Osteoblast (primary cell): ENCODE measurements around the gene OTOP1. TPM values are rescaled to one million over a fixed set of nuclear protein-coding genes. Genes with fewer than 3 reads are reported as not detected.

Source experiments
- DNase-seq: peaks from one replicate; pipeline ENCODE4 v3.0.0; 2011; ENCODE audit warnings: low spot score, mixed read lengths; ENCODE audit not compliant: insufficient read length; ENCODE audit errors: missing footprints
- H2AFZ ChIP-seq: 2 replicates; pipeline ENCODE4 v1.6.0; 2011; ENCODE audit warnings: mild to moderate bottlenecking, low read length
- H3K27ac ChIP-seq: 2 replicates; pipeline ENCODE4 v1.5.1; 2011; ENCODE audit warnings: mild to moderate bottlenecking, low read depth, low read length, moderate library complexity
- H3K27me3 ChIP-seq: 2 replicates; pipeline ENCODE4 v1.6.0; 2012; ENCODE audit warnings: mild to moderate bottlenecking, control low read depth, inconsistent platforms, low read length, moderate library complexity; ENCODE audit not compliant: insufficient read depth
- H3K36me3 ChIP-seq: 2 replicates; pipeline ENCODE4 v1.5.1; 2011; ENCODE audit warnings: mild to moderate bottlenecking, low read length, control low read depth, moderate library complexity; ENCODE audit not compliant: insufficient read depth
- H3K4me1 ChIP-seq: 2 replicates; pipeline ENCODE4 v1.5.1; 2011; ENCODE audit warnings: mild to moderate bottlenecking, low read length, control low read depth, moderate library complexity; ENCODE audit not compliant: insufficient read depth
- H3K4me2 ChIP-seq: 2 replicates; pipeline ENCODE4 v1.6.0; 2011; ENCODE audit warnings: mild to moderate bottlenecking, low read length; ENCODE audit not compliant: insufficient read depth
- H3K4me3 ChIP-seq: fragments of 200-600 bp; sonication (generic); 3 replicates; pipeline ENCODE4 v1.5.1; 2012; ENCODE audit warnings: mild to moderate bottlenecking, low read length, inconsistent platforms; ENCODE audit not compliant: insufficient read depth
- H3K79me2 ChIP-seq: 2 replicates; pipeline ENCODE4 v1.6.0; 2012; ENCODE audit warnings: mild to moderate bottlenecking, low read length, control low read depth, inconsistent platforms; ENCODE audit not compliant: insufficient read depth
- H3K9me3 ChIP-seq: 2 replicates; pipeline ENCODE4 v1.5.1; 2011; ENCODE audit warnings: low read depth, low read length, control low read depth
- H4K20me1 ChIP-seq: 2 replicates; pipeline ENCODE4 v1.6.0; 2012; ENCODE audit warnings: mild to moderate bottlenecking, low read length, control low read depth; ENCODE audit not compliant: insufficient read depth
- CTCF ChIP-seq: IDR thresholded peaks from 2 replicates; pipeline ENCODE4 v1.5.1; 2011; ENCODE audit warnings: mild to moderate bottlenecking, low read depth, low read length, moderate library complexity; ENCODE audit errors: extremely low read depth
- total RNA-seq: library from RNA; depleted of rRNA; stranded (reverse); fragments of >200 nt; gene quantifications from 2 replicates; pipeline ENCODE4 v1.2.3, GENCODE V29; 2012

The OTOP1 gene
- total RNA-seq: not detected in 2 replicates

GRCh38 chr4:4226606-4227438, at the start of gene OTOP1:
OTOP1 (minus strand) TSS chr4:4226929; CDS start chr4:4226864, 65 bp downstream.
- Histone ChIP-seq H3K4me2 (no peak within 1 kb of the TSS), H2AFZ (no peak within 1 kb of the TSS), H3K4me3 (no peak within 1 kb of the TSS), H3K27me3 (peaks cover 43% of the 10 kb centered on the region), H3K79me2 (no peaks in the 10 kb centered on the region), H3K27ac (no peak within 1 kb of the TSS), H3K36me3 (no peaks in the 10 kb centered on the region), H4K20me1 (no peaks in the 10 kb centered on the region), H3K9me3 (no peaks in the 10 kb centered on the region), H3K4me1 (no peaks in the 10 kb centered on the region)
- DNase-seq: peak; percentile 54
- TF ChIP-seq CTCF: no peak

DNA sequence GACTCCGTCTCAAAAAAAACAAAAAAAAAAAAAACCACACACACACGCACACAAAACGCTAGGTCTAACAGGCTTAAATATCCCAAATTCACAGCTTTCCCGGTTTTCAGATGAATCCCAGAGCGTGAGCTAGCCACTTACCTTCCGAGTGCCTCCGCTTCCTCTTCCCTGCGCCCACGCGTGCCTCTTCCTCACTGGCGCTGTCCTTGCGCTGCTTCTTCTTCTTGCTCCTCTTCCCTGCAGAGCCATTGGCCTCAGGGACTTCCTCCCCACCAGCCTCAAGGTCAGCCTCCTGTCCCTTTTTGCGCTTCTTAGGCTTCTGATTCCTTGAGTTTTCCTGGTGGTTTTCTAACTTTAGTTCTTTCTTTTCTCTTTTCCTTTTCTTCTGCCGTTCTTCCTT, 47.5 kb upstream of the OTOP1 start:
- no peaks in the 10 kb centered on the region for H3K27me3 ChIP-seq
- H3K27ac ChIP-seq: no peak overlapping the region
- no peaks in the 10 kb centered on the region for H4K20me1 ChIP-seq
- no peak overlapping the region for H3K4me3 ChIP-seq
- no peak overlapping the region for H3K4me2 ChIP-seq
- no peaks in the 10 kb centered on the region for H3K9me3 ChIP-seq
- no peak for DNase-seq
- H2AFZ ChIP-seq: no peak overlapping the region
- H3K4me1 ChIP-seq: no peaks in the 10 kb centered on the region
- no peak for TF ChIP-seq CTCF
- no peaks in the 10 kb centered on the region for H3K79me2 ChIP-seq
- H3K36me3 ChIP-seq: peaks cover 61% of the 10 kb centered on the region

DNA sequence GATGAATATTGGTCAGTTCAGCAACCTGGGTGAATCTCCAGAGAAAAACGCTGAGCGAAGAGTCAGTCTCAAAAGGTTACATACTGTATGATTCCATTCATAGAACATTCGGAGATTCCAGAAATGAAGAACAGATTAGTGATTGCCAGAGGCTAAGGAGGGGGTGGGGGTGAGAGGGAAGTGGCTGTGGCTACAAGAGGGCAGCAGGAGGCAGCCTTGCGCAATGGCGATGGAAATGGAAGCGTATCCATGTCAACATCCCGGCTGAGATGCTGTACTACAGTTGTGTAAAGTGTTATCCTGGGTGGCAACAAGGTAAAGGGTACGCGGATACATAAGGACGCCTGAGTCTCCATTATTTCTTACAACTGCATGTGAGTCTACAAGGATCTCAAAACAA, 45.2 kb upstream of the OTOP1 start:
- Histone ChIP-seq H4K20me1 (no peaks in the 10 kb centered on the region), H3K27me3 (no peaks in the 10 kb centered on the region), H3K4me1 (no peaks in the 10 kb centered on the region), H3K36me3 (peaks cover 46% of the 10 kb centered on the region), H3K4me2 (no peak overlapping the region), H3K4me3 (no peak overlapping the region), H3K27ac (no peak overlapping the region), H3K79me2 (no peaks in the 10 kb centered on the region), H3K9me3 (no peaks in the 10 kb centered on the region), H2AFZ (no peak overlapping the region)
- no peak for TF ChIP-seq CTCF
- no peak for DNase-seq

- Histone ChIP-seq H3K36me3 (peaks cover 46% of the 10 kb centered on the region), H3K9me3 (no peaks in the 10 kb centered on the region), H4K20me1 (no peaks in the 10 kb centered on the region), H3K4me1 (no peaks in the 10 kb centered on the region), H3K79me2 (no peaks in the 10 kb centered on the region), H2AFZ (no peak overlapping the region), H3K4me3 (no peak overlapping the region), H3K4me2 (no peak overlapping the region), H3K27me3 (no peaks in the 10 kb centered on the region), H3K27ac (no peak overlapping the region)
- TF ChIP-seq CTCF: no peak
- no peak for DNase-seq
Measured at GRCh38 chr4:4270529-4270928, 43.8 kb upstream of the OTOP1 start.
